Measurements from ENCODE around the gene GRB7.

DNA sequence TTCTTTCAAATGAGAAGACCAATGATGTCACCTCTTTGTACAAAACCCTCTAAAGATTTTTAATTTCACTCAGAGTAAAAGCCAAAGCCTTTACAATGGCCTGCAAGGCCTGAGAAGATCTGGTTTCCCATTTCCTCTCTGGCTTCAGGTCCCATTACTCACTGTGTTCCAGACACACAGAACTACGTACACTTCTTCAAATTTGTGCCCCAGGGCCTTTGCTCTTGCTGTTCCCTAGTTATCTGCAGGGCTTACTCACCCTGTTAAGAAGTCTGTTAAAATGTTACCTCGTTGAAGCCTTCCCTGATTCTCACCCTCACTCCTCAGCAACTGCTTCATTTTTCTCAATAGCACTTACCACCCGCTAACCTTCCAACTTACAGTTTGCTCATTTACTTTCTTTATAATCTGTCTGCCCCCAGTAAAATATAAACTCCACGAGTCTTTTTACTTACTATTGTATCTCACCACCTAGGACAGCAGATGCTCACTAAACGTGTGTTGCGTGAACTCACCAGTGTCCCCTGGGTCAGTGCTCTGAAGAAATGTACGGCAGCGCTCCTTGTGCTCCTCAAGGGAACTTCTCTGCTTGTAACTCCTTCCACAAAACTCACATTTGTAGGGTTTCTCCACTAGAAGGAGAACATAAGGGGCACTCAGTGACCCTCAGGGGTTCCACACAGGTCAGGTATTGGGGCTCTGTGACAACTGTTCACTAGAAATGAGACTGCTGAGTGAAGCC is 50.2 kb downstream of the GRB7 start:
- TF ChIP-seq, protein P1, sequence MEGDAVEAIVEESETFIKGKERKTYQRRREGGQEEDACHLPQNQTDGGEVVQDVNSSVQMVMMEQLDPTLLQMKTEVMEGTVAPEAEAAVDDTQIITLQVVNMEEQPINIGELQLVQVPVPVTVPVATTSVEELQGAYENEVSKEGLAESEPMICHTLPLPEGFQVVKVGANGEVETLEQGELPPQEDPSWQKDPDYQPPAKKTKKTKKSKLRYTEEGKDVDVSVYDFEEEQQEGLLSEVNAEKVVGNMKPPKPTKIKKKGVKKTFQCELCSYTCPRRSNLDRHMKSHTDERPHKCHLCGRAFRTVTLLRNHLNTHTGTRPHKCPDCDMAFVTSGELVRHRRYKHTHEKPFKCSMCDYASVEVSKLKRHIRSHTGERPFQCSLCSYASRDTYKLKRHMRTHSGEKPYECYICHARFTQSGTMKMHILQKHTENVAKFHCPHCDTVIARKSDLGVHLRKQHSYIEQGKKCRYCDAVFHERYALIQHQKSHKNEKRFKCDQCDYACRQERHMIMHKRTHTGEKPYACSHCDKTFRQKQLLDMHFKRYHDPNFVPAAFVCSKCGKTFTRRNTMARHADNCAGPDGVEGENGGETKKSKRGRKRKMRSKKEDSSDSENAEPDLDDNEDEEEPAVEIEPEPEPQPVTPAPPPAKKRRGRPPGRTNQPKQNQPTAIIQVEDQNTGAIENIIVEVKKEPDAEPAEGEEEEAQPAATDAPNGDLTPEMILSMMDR (IDR thresholded peaks at IDR 0.05 in 8 of 11, conservative IDR thresholded peaks at IDR 0.05 in 3 of 11): no peak
- no peak for TF ChIP-seq POLR2A (IDR thresholded peaks at IDR 0.05)

Measured in spleen (tissue), 7 donors.